ENCODE measurements around the gene ZCCHC2.

ZCCHC2 gene

GRCh38 chr18:62549755-62550154 is 26.9 kb downstream of the ZCCHC2 start:
- Histone ChIP-seq H3K23ac (ENCODE audit: low read length) (no peak overlapping the region), H3K18ac (ENCODE audit: low read length) (no peak overlapping the region), H2BK120ac (ENCODE audit: insufficient read depth, low read length, poor library complexity) (no peak overlapping the region), H3K4me1 (ENCODE audit: control insufficient read depth in 1 of 2, insufficient read depth in 2 of 2, low read length in 2 of 2) (no peaks in the 10 kb centered on the region), H3K79me2 (ENCODE audit: control insufficient read depth, insufficient read depth, low read length, poor library complexity) (no peaks in the 10 kb centered on the region), H3K4ac (ENCODE audit: low read depth, low read length) (no peak overlapping the region), H4K91ac (ENCODE audit: low read depth, low read length) (no peak overlapping the region), H3K9me3 (ENCODE audit: insufficient read depth, low read depth, low read length) (no peaks in the 10 kb centered on the region), H3K4me2 (ENCODE audit: low read length) (no peak overlapping the region), H3K79me1 (ENCODE audit: low read length) (no peaks in the 10 kb centered on the region), H3K27me3 (ENCODE audit: insufficient read depth, low read length) (no peaks in the 10 kb centered on the region), H3K9ac (ENCODE audit: low read length) (no peak overlapping the region), H3K4me3 (ENCODE audit: low read depth, low read length) (no peak overlapping the region), H4K12ac (ENCODE audit: low read depth, low read length) (no peak overlapping the region), H3K36me3 (ENCODE audit: control insufficient read depth in 1 of 2, insufficient read depth in 2 of 2, low read length in 2 of 2) (peaks cover 11 to 17% of the 10 kb centered on the region in 2 experiments), H2BK12ac (ENCODE audit: low read length) (no peak overlapping the region), H4K8ac (ENCODE audit: low read depth, low read length) (no peak overlapping the region), H2BK5ac (ENCODE audit: low read depth, low read length, poor library complexity) (no peak overlapping the region), H3K14ac (ENCODE audit: low read length) (no peak overlapping the region), H2AK5ac (ENCODE audit: low read length) (no peak overlapping the region), H3K27ac (ENCODE audit: low read depth, low read length) (no peak overlapping the region), H2AFZ (ENCODE audit: insufficient read depth, low read length, poor library complexity) (no peak overlapping the region)
- WGBS (ENCODE audit: extremely low coverage, insufficient coverage, insufficient read length), result no CpG with 5 or more reads among the region's 5 CpGs
- DNase-seq, result no peak

- Histone ChIP-seq H4K91ac (ENCODE audit: low read depth, low read length) (no peak overlapping the region), H3K23ac (ENCODE audit: low read length) (no peak overlapping the region), H2AK5ac (ENCODE audit: low read length) (no peak overlapping the region), H3K9me3 (ENCODE audit: insufficient read depth, low read depth, low read length) (no peaks in the 10 kb centered on the region), H3K79me2 (ENCODE audit: control insufficient read depth, insufficient read depth, low read length, poor library complexity) (no peaks in the 10 kb centered on the region), H2BK120ac (ENCODE audit: insufficient read depth, low read length, poor library complexity) (no peak overlapping the region), H3K14ac (ENCODE audit: low read length) (no peak overlapping the region), H2BK12ac (ENCODE audit: low read length) (no peak overlapping the region), H3K4me1 (ENCODE audit: control insufficient read depth in 1 of 2, insufficient read depth in 2 of 2, low read length in 2 of 2) (no peaks in the 10 kb centered on the region), H3K27me3 (ENCODE audit: insufficient read depth, low read length) (no peaks in the 10 kb centered on the region), H4K8ac (ENCODE audit: low read depth, low read length) (no peak overlapping the region), H3K4me2 (ENCODE audit: low read length) (no peak overlapping the region), H3K9ac (ENCODE audit: low read length) (no peak overlapping the region), H2BK5ac (ENCODE audit: low read depth, low read length, poor library complexity) (no peak overlapping the region), H3K18ac (ENCODE audit: low read length) (no peak overlapping the region), H4K12ac (ENCODE audit: low read depth, low read length) (no peak overlapping the region), H2AFZ (ENCODE audit: insufficient read depth, low read length, poor library complexity) (no peak overlapping the region), H3K4me3 (ENCODE audit: low read depth, low read length) (no peak overlapping the region), H3K4ac (ENCODE audit: low read depth, low read length) (no peak overlapping the region), H3K79me1 (ENCODE audit: low read length) (no peaks in the 10 kb centered on the region), H3K27ac (ENCODE audit: low read depth, low read length) (no peak overlapping the region), H3K36me3 (ENCODE audit: control insufficient read depth in 1 of 2, insufficient read depth in 2 of 2, low read length in 2 of 2) (peaks cover 11 to 14% of the 10 kb centered on the region in 2 experiments)
- WGBS (ENCODE audit: extremely low coverage, insufficient coverage, insufficient read length), result no CpG with 5 or more reads among the region's 9 CpGs
- DNase-seq, result no peak
Measured at GRCh38 chr18:62550746-62551145, 27.9 kb downstream of the ZCCHC2 start.

- Histone ChIP-seq H3K4me3 (ENCODE audit: low read depth, low read length) (no peak overlapping the region), H2BK5ac (ENCODE audit: low read depth, low read length, poor library complexity) (no peak overlapping the region), H3K79me2 (ENCODE audit: control insufficient read depth, insufficient read depth, low read length, poor library complexity) (no peaks in the 10 kb centered on the region), H3K9me3 (ENCODE audit: insufficient read depth, low read depth, low read length) (no peaks in the 10 kb centered on the region), H2AFZ (ENCODE audit: insufficient read depth, low read length, poor library complexity) (no peak overlapping the region), H3K23ac (ENCODE audit: low read length) (no peak overlapping the region), H3K36me3 (ENCODE audit: control insufficient read depth in 1 of 2, insufficient read depth in 2 of 2, low read length in 2 of 2) (peaks cover 10 to 14% of the 10 kb centered on the region in 2 experiments), H2AK5ac (ENCODE audit: low read length) (no peak overlapping the region), H2BK120ac (ENCODE audit: insufficient read depth, low read length, poor library complexity) (no peak overlapping the region), H4K91ac (ENCODE audit: low read depth, low read length) (no peak overlapping the region), H4K12ac (ENCODE audit: low read depth, low read length) (no peak overlapping the region), H3K18ac (ENCODE audit: low read length) (no peak overlapping the region), H3K79me1 (ENCODE audit: low read length) (no peaks in the 10 kb centered on the region), H3K27ac (ENCODE audit: low read depth, low read length) (no peak overlapping the region), H3K4ac (ENCODE audit: low read depth, low read length) (no peak overlapping the region), H3K4me1 (ENCODE audit: control insufficient read depth in 1 of 2, insufficient read depth in 2 of 2, low read length in 2 of 2) (no peaks in the 10 kb centered on the region), H3K9ac (ENCODE audit: low read length) (no peak overlapping the region), H2BK12ac (ENCODE audit: low read length) (no peak overlapping the region), H3K14ac (ENCODE audit: low read length) (no peak overlapping the region), H3K27me3 (ENCODE audit: insufficient read depth, low read length) (no peaks in the 10 kb centered on the region), H3K4me2 (ENCODE audit: low read length) (no peak overlapping the region), H4K8ac (ENCODE audit: low read depth, low read length) (no peak overlapping the region)
- no CpG with 5 or more reads among the region's 4 CpGs for WGBS (ENCODE audit: extremely low coverage, insufficient coverage, insufficient read length)
- DNase-seq, result no peak
Measured at GRCh38 chr18:62551972-62552513, 29.2 kb downstream of the ZCCHC2 start.

GRCh38 chr18:62554061-62554815 is 31.4 kb downstream of the ZCCHC2 start:
- Histone ChIP-seq H3K4me2 (ENCODE audit: low read length) (no peak overlapping the region), H2BK12ac (ENCODE audit: low read length) (no peak overlapping the region), H4K12ac (ENCODE audit: low read depth, low read length) (no peak overlapping the region), H3K79me1 (ENCODE audit: low read length) (no peaks in the 10 kb centered on the region), H3K27me3 (ENCODE audit: insufficient read depth, low read length) (no peaks in the 10 kb centered on the region), H3K9ac (ENCODE audit: low read length) (no peak overlapping the region), H4K91ac (ENCODE audit: low read depth, low read length) (no peak overlapping the region), H2AFZ (ENCODE audit: insufficient read depth, low read length, poor library complexity) (no peak overlapping the region), H2BK120ac (ENCODE audit: insufficient read depth, low read length, poor library complexity) (no peak overlapping the region), H3K18ac (ENCODE audit: low read length) (no peak overlapping the region), H3K4me3 (ENCODE audit: low read depth, low read length) (no peak overlapping the region), H3K4ac (ENCODE audit: low read depth, low read length) (no peak overlapping the region), H3K79me2 (ENCODE audit: control insufficient read depth, insufficient read depth, low read length, poor library complexity) (no peaks in the 10 kb centered on the region), H3K36me3 (ENCODE audit: control insufficient read depth in 1 of 2, insufficient read depth in 2 of 2, low read length in 2 of 2) (peaks cover 11 to 16% of the 10 kb centered on the region in 2 experiments), H3K14ac (ENCODE audit: low read length) (no peak overlapping the region), H3K27ac (ENCODE audit: low read depth, low read length) (no peak overlapping the region), H2AK5ac (ENCODE audit: low read length) (no peak overlapping the region), H3K4me1 (ENCODE audit: control insufficient read depth in 1 of 2, insufficient read depth in 2 of 2, low read length in 2 of 2) (no peaks in the 10 kb centered on the region), H4K8ac (ENCODE audit: low read depth, low read length) (no peak overlapping the region), H3K9me3 (ENCODE audit: insufficient read depth, low read depth, low read length) (no peaks in the 10 kb centered on the region), H3K23ac (ENCODE audit: low read length) (no peak overlapping the region), H2BK5ac (ENCODE audit: low read depth, low read length, poor library complexity) (no peak overlapping the region)
- no peak for DNase-seq
- no CpG with 5 or more reads among the region's 6 CpGs for WGBS (ENCODE audit: extremely low coverage, insufficient coverage, insufficient read length)

Data from trophoblast cell (in vitro differentiated cells and primary cell).